Stimulated activated CD4-positive, alpha-beta T cell treated with anti-CD3 and anti-CD28 coated beads, Interleukin-12 subunit alpha, Interleukin-12 subunit beta, amount 100 ng/mL, for 48 hours (primary cell): ENCODE measurements around the gene WDTC1.
"Not testable (repeated sequence)": the region's sequence is repeated elsewhere in the genome, so short reads cannot be mapped to it uniquely, and the experiment has no call there.

Experiments used
- DNase-seq, 3 donors: peaks; one replicate each; pipeline ENCODE4 v3.0.0-alpha.2; 2020; ENCODE audit warnings: low read depth in 2 of 3, low spot score in 1 of 3

The WDTC1 gene

GRCh38 chr1:27246194-27246593 is 11.8 kb downstream of the WDTC1 start:
- no peak for DNase-seq

GRCh38 chr1:27253596-27253995 is 19.2 kb downstream of the WDTC1 start:
- DNase-seq, result no peak

GRCh38 chr1:27255136-27255535 is 20.7 kb downstream of the WDTC1 start:
- DNase-seq, result no peak

- DNase-seq, result no peak
Observed at GRCh38 chr1:27257155-27257554, 22.7 kb downstream of the WDTC1 start.

GRCh38 chr1:27258598-27258997 is 24.2 kb downstream of the WDTC1 start:
- no peak for DNase-seq

- no peak for DNase-seq
Observed at GRCh38 chr1:27267153-27267552, 32.7 kb downstream of the WDTC1 start.

GRCh38 chr1:27269276-27269675 is 34.8 kb downstream of the WDTC1 start:
- no peak for DNase-seq

GRCh38 chr1:27274204-27274603 is 39.8 kb downstream of the WDTC1 start:
- DNase-seq, result no peak

- no peak for DNase-seq
Observed at GRCh38 chr1:27275696-27276095, 41.3 kb downstream of the WDTC1 start.

GRCh38 chr1:27284425-27285273 is 50.2 kb downstream of the WDTC1 start:
- DNase-seq, result peak; percentile 73 to 93 (median 79)

GRCh38 chr1:27285274-27285660 is 50.8 kb downstream of the WDTC1 start:
- no peak for DNase-seq

- not testable (repeated sequence) for DNase-seq
Observed at GRCh38 chr1:27285821-27286220, 51.4 kb downstream of the WDTC1 start.

- not testable (repeated sequence) for DNase-seq
Observed at GRCh38 chr1:27289125-27289524, 54.7 kb downstream of the WDTC1 start.

- no peak for DNase-seq
Observed at GRCh38 chr1:27290581-27290980, 56.1 kb downstream of the WDTC1 start.

- DNase-seq, result no peak
Observed at GRCh38 chr1:27292106-27292505, 57.7 kb downstream of the WDTC1 start.

GRCh38 chr1:27293915-27294314 is 59.5 kb downstream of the WDTC1 start:
- DNase-seq, result no peak

- peak; percentile 52 to 60 (median 56) for DNase-seq
Observed at GRCh38 chr1:27296773-27297291, 62.4 kb downstream of the WDTC1 start.

- no peak for DNase-seq
Observed at GRCh38 chr1:27297903-27298302, 63.5 kb downstream of the WDTC1 start.

GRCh38 chr1:27298632-27299384 is 64.4 kb downstream of the WDTC1 start:
- DNase-seq, result no peak

- DNase-seq, result no peak
Observed at GRCh38 chr1:27299385-27300271, 65.2 kb downstream of the WDTC1 start.
